H1 (cell line): ENCODE data around the gene PKNOX1. TPM values are rescaled to one million over a fixed set of nuclear protein-coding genes. Genes with fewer than 3 reads are reported as not detected.
"Not testable (repeated sequence)": the region's sequence is repeated elsewhere in the genome, so short reads cannot be mapped to it uniquely, and the experiment has no call there.

ENCODE experiments used
- CTCF ChIA-PET: fragments of 300-600 bp; sonication (Branson Sonifier 250); formaldehyde crosslinking; loops from one replicate; lab custom pipeline; 2021; ENCODE audit not compliant: partially characterized antibody; lab: Charles Lee
- POLR2A ChIA-PET: fragments of 300-600 bp; sonication (Branson Sonifier 250); formaldehyde crosslinking; loops from one replicate; lab custom pipeline; 2021; ENCODE audit warnings: inconsistent platforms; ENCODE audit not compliant: partially characterized antibody; lab: Charles Lee
- DNase-seq, 2 experiments: peaks; one replicate each; pipeline versions ENCODE4 v3.0.0 to v3.0.0-alpha.2; 2010 to 2022; ENCODE audit warnings: low spot score in 2 of 2, low read depth in 1 of 2, mixed read lengths in 1 of 2
- FAIRE-seq: peaks from 2 replicates; lab custom pipeline; 2011; peaks lifted over from hg19 to GRCh38; lab: Jason Lieb, UNC
- H2AFZ ChIP-seq: 2 replicates; pipeline ENCODE4 v1.8.1; 2012; ENCODE audit warnings: low read length, inconsistent platforms
- H2AK5ac ChIP-seq: 2 replicates; pipeline ENCODE4 v1.6.1; 2013; ENCODE audit warnings: low read depth, low read length
- H2BK120ac ChIP-seq: replicated peaks from 2 replicates; pipeline ENCODE3; 2013; ENCODE audit warnings: low read depth, low read length, inconsistent platforms
- H2BK12ac ChIP-seq: 2 replicates; pipeline ENCODE4 v1.6.1; 2013; ENCODE audit warnings: low read depth, low read length
- H2BK15ac ChIP-seq: 2 replicates; pipeline ENCODE4 v1.6.1; 2013; ENCODE audit warnings: low read length
- H2BK20ac ChIP-seq: 2 replicates; pipeline ENCODE4 v1.6.1; 2013; ENCODE audit warnings: low read length
- H2BK5ac ChIP-seq: 2 replicates; pipeline ENCODE4 v1.6.1; 2013; ENCODE audit warnings: low read depth, low read length
- H3K14ac ChIP-seq: 2 replicates; pipeline ENCODE4 v1.6.1; 2013; ENCODE audit warnings: inconsistent platforms; ENCODE audit not compliant: insufficient read length
- H3K18ac ChIP-seq: 2 replicates; pipeline ENCODE4 v1.6.1; 2013; ENCODE audit warnings: low read length; ENCODE audit errors: extremely low read depth
- H3K23ac ChIP-seq: 2 replicates; pipeline ENCODE4 v1.6.1; 2013; ENCODE audit warnings: inconsistent platforms; ENCODE audit not compliant: insufficient read length
- H3K23me2 ChIP-seq: 2 replicates; pipeline ENCODE4 v1.6.1; 2013; ENCODE audit warnings: low read depth, low read length
- H3K27ac ChIP-seq: 2 replicates; pipeline ENCODE4 v1.6.1; 2011; ENCODE audit warnings: low read depth, low read length, inconsistent platforms
- H3K27me3 ChIP-seq, 4 experiments: replicated peaks in 1 of 4; 1 replicate in 1 of 4; 2 replicates in 3 of 4; pipeline versions ENCODE4 v1.6.1 to v1.8.1; 2011 to 2013; ENCODE audit warnings: low read length in 3 of 4, mild to moderate bottlenecking in 3 of 4, inconsistent platforms in 2 of 4, mixed read lengths in 2 of 4, moderate library complexity in 1 of 4; ENCODE audit not compliant: control insufficient read depth in 3 of 4, insufficient read depth in 3 of 4; ENCODE audit errors: extremely low read depth in 1 of 4
- H3K36me3 ChIP-seq, 4 experiments: 2 replicates each; pipeline versions ENCODE4 v1.6.1 to v1.8.1; 2011 to 2013; ENCODE audit warnings: mild to moderate bottlenecking in 4 of 4, low read length in 3 of 4, moderate library complexity in 2 of 4, control low read depth in 1 of 4, inconsistent platforms in 1 of 4; ENCODE audit not compliant: insufficient read depth in 4 of 4, control insufficient read depth in 2 of 4
- H3K4ac ChIP-seq: replicated peaks from 2 replicates; pipeline ENCODE3; 2013; ENCODE audit warnings: low read length, low read depth, mixed read lengths, inconsistent platforms; ENCODE audit not compliant: insufficient read length
- H3K4me1 ChIP-seq, 4 experiments: replicated peaks in 1 of 4; 1 replicate in 1 of 4; 2 replicates in 3 of 4; pipeline versions ENCODE4 v1.6.1 to v1.8.1; 2011 to 2013; ENCODE audit warnings: low read length in 3 of 4, inconsistent platforms in 2 of 4, mixed read lengths in 1 of 4; ENCODE audit not compliant: insufficient read depth in 4 of 4, control insufficient read depth in 3 of 4
- H3K4me2 ChIP-seq, 2 experiments: 2 replicates each; pipeline versions ENCODE4 v1.6.1 to v1.8.1; 2011 to 2013; ENCODE audit warnings: low read depth in 2 of 2, low read length in 2 of 2, control low read depth in 1 of 2, inconsistent platforms in 1 of 2, mild to moderate bottlenecking in 1 of 2; ENCODE audit not compliant: insufficient read depth in 1 of 2
- H3K4me3 ChIP-seq, 4 experiments: fragments of 200-600, 300-600 bp in 1 of 4; sonication (generic), shearing (Covaris generic), sonication (Bioruptor Twin) in 1 of 4; 2 replicates each; pipeline versions ENCODE4 v1.5.1 to v1.8.1; 2011 to 2016; ENCODE audit warnings: low read length in 4 of 4, low read depth in 3 of 4, control low read depth in 2 of 4, inconsistent platforms in 2 of 4, mild to moderate bottlenecking in 2 of 4, mixed read lengths in 1 of 4, moderate library complexity in 1 of 4; ENCODE audit not compliant: insufficient read depth in 2 of 4; ENCODE audit errors: extremely low read depth in 1 of 4
- H3K56ac ChIP-seq: replicated peaks from 2 replicates; pipeline ENCODE3; 2013; ENCODE audit warnings: low read depth, mild to moderate bottlenecking, mixed read lengths, low read length, inconsistent platforms; ENCODE audit not compliant: insufficient read length
- H3K79me1 ChIP-seq: 2 replicates; pipeline ENCODE4 v1.6.1; 2013; ENCODE audit warnings: low read depth, low read length, control low read depth
- H3K79me2 ChIP-seq, 2 experiments: 2 replicates each; pipeline versions ENCODE4 v1.6.1 to v1.8.1; 2012 to 2013; ENCODE audit warnings: low read length in 2 of 2, mild to moderate bottlenecking in 2 of 2, inconsistent platforms in 1 of 2; ENCODE audit not compliant: insufficient read depth in 2 of 2, control insufficient read depth in 1 of 2
- H3K9ac ChIP-seq, 4 experiments: replicated peaks in 1 of 4; 1 replicate in 1 of 4; 2 replicates in 3 of 4; pipeline versions ENCODE4 v1.6.1 to v1.8.1; 2011 to 2013; ENCODE audit warnings: low read depth in 3 of 4, low read length in 3 of 4, control low read depth in 2 of 4, mild to moderate bottlenecking in 2 of 4, moderate library complexity in 2 of 4, inconsistent platforms in 1 of 4; ENCODE audit errors: extremely low read depth in 1 of 4
- H3K9me3 ChIP-seq, 2 experiments: 2 replicates each; pipeline versions ENCODE4 v1.6.1 to v1.8.1; 2012 to 2013; ENCODE audit warnings: mild to moderate bottlenecking in 2 of 2, moderate library complexity in 2 of 2, control low read depth in 1 of 2, inconsistent platforms in 1 of 2, low read depth in 1 of 2, low read length in 1 of 2, mixed read lengths in 1 of 2; ENCODE audit not compliant: insufficient read depth in 2 of 2
- H4K20me1 ChIP-seq, 2 experiments: replicated peaks in 1 of 2; 2 replicates each; pipeline versions ENCODE3 to v1.8.1; 2011 to 2013; ENCODE audit warnings: inconsistent platforms in 2 of 2, low read length in 2 of 2, mild to moderate bottlenecking in 1 of 2; ENCODE audit not compliant: insufficient read depth in 2 of 2, control insufficient read depth in 1 of 2
- H4K5ac ChIP-seq: 2 replicates; pipeline ENCODE4 v1.6.1; 2013; ENCODE audit warnings: low read length, low read depth, mixed read lengths, inconsistent platforms; ENCODE audit not compliant: insufficient read length
- H4K8ac ChIP-seq: 2 replicates; pipeline ENCODE4 v1.8.0; 2013; ENCODE audit warnings: mild to moderate bottlenecking, moderate library complexity, low read length, inconsistent platforms; ENCODE audit not compliant: insufficient read depth; ENCODE audit errors: extremely low read depth
- H4K91ac ChIP-seq: replicated peaks from 2 replicates; pipeline ENCODE3; 2013; ENCODE audit warnings: low read length, mixed read lengths, inconsistent platforms; ENCODE audit not compliant: insufficient read length
- CHD1 ChIP-seq: IDR thresholded peaks from 2 replicates; pipeline ENCODE4 v1.6.1; 2012; ENCODE audit warnings: low read depth, low read length, improper control_type of control experiment
- FOSL1 ChIP-seq: IDR thresholded peaks from 2 replicates; pipeline ENCODE4 v1.6.1; 2011; ENCODE audit warnings: mild to moderate bottlenecking, low read depth, low read length, moderate library complexity; ENCODE audit not compliant: insufficient read depth
- KDM4A ChIP-seq: IDR thresholded peaks from one replicate; pipeline ENCODE4 v1.7.1; 2012; ENCODE audit warnings: low read depth, mild to moderate bottlenecking, moderate library complexity, low read length, inconsistent platforms; ENCODE audit not compliant: severe bottlenecking
- WGBS, 2 experiments: shearing (Covaris generic) in 1 of 2; methylation state at CpG; one replicate each; pipeline versions ENCODE4 v1.1.6 to v1.1.7; 2013 to 2015; ENCODE audit warnings: low lambda C conversion rate in 2 of 2, mixed read lengths in 2 of 2, inconsistent platforms in 1 of 2, low coverage in 1 of 2, missing lambda C conversion rate in 1 of 2; ENCODE audit not compliant: insufficient replicate concordance in 2 of 2, insufficient coverage in 1 of 2, insufficient read length in 1 of 2; ENCODE audit errors: extremely low coverage in 1 of 2, missing lambda C conversion rate in 1 of 2; 5-methylcytosine and 5-hydroxymethylcytosine counted together
- polyA plus RNA-seq, 7 experiments: library from polyadenylated mRNA; depleted of rRNA in 3 of 7; stranded (reverse) in 5 of 7; unstranded in 2 of 7; fragments of >200 nt in 5 of 7; fragments of 200-250 nt in 2 of 7; gene quantifications; 1 replicate in 5 of 7; 2 replicates in 1 of 7; 4 replicates in 1 of 7; pipeline versions ENCODE4 v1.2.1 to v1.2.3, GENCODE V29; 2011 to 2013; ENCODE audit warnings: missing spikeins in 2 of 7, mixed read lengths in 2 of 7
- total RNA-seq: library from RNA; stranded (reverse); fragmentation: NEBNext Ultra II Directional; extraction: Animal tissue kit (Norgen Biotek cat#: 25700); gene quantifications from 2 replicates; pipeline ENCODE4 v1.2.1, GENCODE V29; 2021

The PKNOX1 gene
- total and polyA plus RNA-seq, 2 of the 8 experiments (the other 6 are each of a cell fraction or from before 2014, with no cell fraction given) = 20.4 to 31.9 TPM

DNA sequence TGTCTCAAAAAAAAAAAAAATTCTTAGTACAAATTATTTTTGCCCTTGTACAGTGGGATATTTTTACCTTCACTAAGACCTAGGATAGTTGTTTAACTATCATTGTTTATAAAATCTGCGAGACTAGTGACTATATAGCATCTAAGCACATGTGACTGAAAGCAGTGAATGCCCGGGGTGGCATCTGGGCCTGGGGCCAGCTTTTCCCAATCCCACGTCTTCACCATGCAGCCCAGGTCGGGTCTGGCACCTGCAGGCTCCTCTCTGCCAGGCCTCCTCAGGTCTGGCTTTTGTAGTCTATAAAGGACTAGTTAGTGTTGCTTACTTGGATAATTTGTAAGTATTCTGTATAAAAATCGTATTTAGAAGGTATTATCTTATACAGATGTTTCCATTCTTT lies 60.5 kb downstream of the PKNOX1 start (continued):
- no peak for TF ChIP-seq CHD1
- TF ChIP-seq KDM4A = no peak
- TF ChIP-seq FOSL1 = no peak

DNA sequence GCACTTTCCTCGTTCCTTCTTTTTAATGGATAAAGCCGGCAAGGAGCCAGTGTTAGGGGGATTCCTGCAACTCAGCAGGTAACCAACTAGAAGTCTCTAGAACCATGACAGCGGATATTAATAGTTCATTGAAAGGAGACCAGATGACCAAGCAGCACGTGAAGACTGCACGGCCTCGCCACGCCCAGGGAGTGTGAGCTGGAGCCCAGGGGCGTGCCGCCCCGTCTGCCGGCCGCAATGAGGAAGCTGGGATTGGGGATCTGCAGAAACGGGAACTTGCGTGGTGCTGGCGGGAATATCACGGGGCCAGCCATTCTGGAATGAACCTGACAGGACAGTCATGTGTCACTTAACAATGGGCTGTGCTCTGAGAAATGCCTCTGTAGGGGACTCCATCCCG lies 62.5 kb downstream of the PKNOX1 start:
- H4K5ac ChIP-seq, FAIRE-seq, CTCF ChIA-PET: not testable (repeated sequence)

More for the DNA sequence above, 62.5 kb downstream of the PKNOX1 start:
- H3K79me1 ChIP-seq, H2AK5ac ChIP-seq, H3K9ac ChIP-seq, H4K20me1 ChIP-seq, H3K14ac ChIP-seq, H3K36me3 ChIP-seq, H4K91ac ChIP-seq, H4K8ac ChIP-seq, H3K79me2 ChIP-seq, H2BK5ac ChIP-seq, H3K23me2 ChIP-seq, H3K4me3 ChIP-seq, H3K18ac ChIP-seq, H3K4me1 ChIP-seq, H3K4ac ChIP-seq, H3K23ac ChIP-seq, H3K56ac ChIP-seq, H2BK20ac ChIP-seq, H3K27me3 ChIP-seq, H2BK120ac ChIP-seq, DNase-seq, H3K9me3 ChIP-seq, H3K4me2 ChIP-seq, H2AFZ ChIP-seq, H3K27ac ChIP-seq, POLR2A ChIA-PET, H2BK12ac ChIP-seq, H2BK15ac ChIP-seq: not testable (repeated sequence)
- no CpG with 5 or more reads among the region's 17 CpGs for WGBS, 2 experiments
